Neural progenitor cell (in vitro differentiated cells): ENCODE measurements around the gene LMF2.

Source experiments
- CTCF ChIP-seq: fragments of 200-600 bp; sonication (generic); IDR thresholded peaks from 2 replicates; pipeline ENCODE4 v1.5.1; 2017; ENCODE audit warnings: antibody characterized with exemption, mild to moderate bottlenecking
- EZH2 ChIP-seq: fragments of 200-600 bp; sonication (generic); IDR thresholded peaks from 2 replicates; pipeline ENCODE4 v1.6.1; 2017; ENCODE audit warnings: antibody characterized with exemption, mild to moderate bottlenecking, moderate library complexity
- EZH2phosphoT487 ChIP-seq: fragments of 200-600 bp; sonication (generic); IDR thresholded peaks from 2 replicates; pipeline ENCODE4 v1.6.1; 2017; ENCODE audit warnings: antibody characterized with exemption

- TF ChIP-seq CTCF, result no peak
- TF ChIP-seq EZH2phosphoT487, result no peak
- TF ChIP-seq EZH2, result no peak
Observed at GRCh38 chr22:50525858-50526107, 18.3 kb upstream of the LMF2 start.
